DOHH2 (cell line): ENCODE measurements around the gene PTPRK.

ENCODE experiments used
- CTCF ChIP-seq: fragments of 200-600 bp; sonication (generic); IDR thresholded peaks from one replicate; pipeline ENCODE4 v1.5.1; 2014; ENCODE audit warnings: antibody characterized with exemption, mild to moderate bottlenecking, low read depth, low read length; ENCODE audit not compliant: poor library complexity, severe bottlenecking
- EZH2phosphoT487 ChIP-seq: fragments of 200-600 bp; sonication (generic); IDR thresholded peaks from 2 replicates; pipeline ENCODE4 v1.6.1; 2017; ENCODE audit warnings: borderline replicate concordance, mild to moderate bottlenecking, antibody characterized with exemption, low read length, moderate library complexity, mixed read lengths

- TF ChIP-seq CTCF: no peak
- no peak for TF ChIP-seq EZH2phosphoT487
Observed at GRCh38 chr6:128478230-128479047, 42.0 kb downstream of the PTPRK start.
